OCI-LY1 (cell line): ENCODE data around the gene C1orf115.

ENCODE experiments used
- EZH2 ChIP-seq: fragments of 200-600 bp; sonication (generic), shearing (Covaris generic); IDR thresholded peaks from 2 replicates; pipeline ENCODE4 v1.8.0; 2017; ENCODE audit warnings: borderline replicate concordance, mixed run types, mild to moderate bottlenecking, antibody characterized with exemption, low read length, moderate library complexity, mixed read lengths
- TF ChIP-seq, protein P1 (sequence below): fragments of 200-600 bp; sonication (generic), shearing (Covaris generic); IDR thresholded peaks from 2 replicates; pipeline ENCODE4 v1.5.1; 2017; ENCODE audit warnings: mild to moderate bottlenecking, antibody characterized with exemption, low read length, moderate library complexity, mixed read lengths

DNA sequence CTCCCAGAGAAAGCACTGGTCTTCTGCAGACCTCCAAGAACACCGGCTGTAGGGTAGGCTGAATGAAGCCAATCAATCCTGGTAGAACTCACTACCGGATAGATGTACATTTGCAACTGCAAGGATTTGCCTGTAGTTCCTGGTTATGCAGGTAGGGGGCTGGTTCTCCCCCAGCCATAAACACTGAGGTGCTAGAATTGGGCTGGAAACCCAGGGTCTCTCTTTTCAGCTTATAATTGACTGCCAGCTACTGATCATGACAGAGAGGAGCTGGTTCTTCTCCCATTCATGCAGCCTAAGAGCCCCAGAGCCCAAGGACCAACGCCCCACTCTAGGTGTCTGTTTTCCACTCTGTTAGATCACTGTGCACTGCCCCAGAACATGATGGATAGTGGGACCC lies 36.5 kb downstream of the C1orf115 start:
- TF ChIP-seq, protein P1, sequence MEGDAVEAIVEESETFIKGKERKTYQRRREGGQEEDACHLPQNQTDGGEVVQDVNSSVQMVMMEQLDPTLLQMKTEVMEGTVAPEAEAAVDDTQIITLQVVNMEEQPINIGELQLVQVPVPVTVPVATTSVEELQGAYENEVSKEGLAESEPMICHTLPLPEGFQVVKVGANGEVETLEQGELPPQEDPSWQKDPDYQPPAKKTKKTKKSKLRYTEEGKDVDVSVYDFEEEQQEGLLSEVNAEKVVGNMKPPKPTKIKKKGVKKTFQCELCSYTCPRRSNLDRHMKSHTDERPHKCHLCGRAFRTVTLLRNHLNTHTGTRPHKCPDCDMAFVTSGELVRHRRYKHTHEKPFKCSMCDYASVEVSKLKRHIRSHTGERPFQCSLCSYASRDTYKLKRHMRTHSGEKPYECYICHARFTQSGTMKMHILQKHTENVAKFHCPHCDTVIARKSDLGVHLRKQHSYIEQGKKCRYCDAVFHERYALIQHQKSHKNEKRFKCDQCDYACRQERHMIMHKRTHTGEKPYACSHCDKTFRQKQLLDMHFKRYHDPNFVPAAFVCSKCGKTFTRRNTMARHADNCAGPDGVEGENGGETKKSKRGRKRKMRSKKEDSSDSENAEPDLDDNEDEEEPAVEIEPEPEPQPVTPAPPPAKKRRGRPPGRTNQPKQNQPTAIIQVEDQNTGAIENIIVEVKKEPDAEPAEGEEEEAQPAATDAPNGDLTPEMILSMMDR = peak; percentile 28
- TF ChIP-seq EZH2 = no peak
